HepG2 (cell line): ENCODE data around the gene LRRFIP2. TPM values are rescaled to one million over a fixed set of nuclear protein-coding genes. Genes with fewer than 3 reads are reported as not detected.

Experiments
- ATAC-seq: fragments of 200-7000 bp; cut with Tn5 transposase; 3 replicates; pipeline ENCODE4 v1.9.1; 2020; ENCODE audit warnings: mild to moderate bottlenecking, moderate library complexity
- BruUV-seq: library from RNA; stranded (reverse); fragments of 400-500 nt; replicated peaks from 2 replicates; lab custom pipeline; 2021; lab: Mats Ljungman, UMichigan
- CTCF ChIA-PET: fragments of 300-600 bp; formaldehyde crosslinking; extraction: SDS; loops from one replicate; lab custom pipeline; 2021; ENCODE audit warnings: low total read pairs, inconsistent platforms, low intra/inter-chr PET ratio; lab: Yijun Ruan, JAX
- POLR2A ChIA-PET: fragments of 350-600 bp; sonication (Branson Sonifier 250); formaldehyde crosslinking; loops from one replicate; lab custom pipeline; 2020; ENCODE audit warnings: antibody characterized with exemption, inconsistent platforms; lab: Yijun Ruan, JAX
- DNase-seq: peaks from one replicate; pipeline ENCODE4 v3.0.0-alpha.2; 2015; ENCODE audit warnings: low spot score
- FAIRE-seq: peaks from 3 replicates; lab custom pipeline; 2011; peaks lifted over from hg19 to GRCh38; lab: Jason Lieb, UNC
- H2AFZ ChIP-seq: one replicate; pipeline ENCODE4 v1.6.1; 2011; ENCODE audit warnings: low read length, inconsistent platforms
- H3K27ac ChIP-seq: fragments of 300-600 bp; 3 replicates; pipeline ENCODE4 v1.8.0; 2011; ENCODE audit warnings: mixed run types, mild to moderate bottlenecking, mixed read lengths, low read length, inconsistent platforms; ENCODE audit not compliant: insufficient read depth; ENCODE audit errors: extremely low read length
- H3K27me3 ChIP-seq, 2 experiments: fragments of 200-600 bp in 1 of 2; 2 replicates in 1 of 2; 3 replicates in 1 of 2; pipeline versions ENCODE4 v1.6.0 to v1.8.0; 2011; ENCODE audit warnings: low read length in 2 of 2, mild to moderate bottlenecking in 2 of 2, moderate library complexity in 2 of 2, inconsistent platforms in 1 of 2; ENCODE audit not compliant: insufficient read depth in 2 of 2, control insufficient read depth in 1 of 2
- H3K36me3 ChIP-seq, 2 experiments: fragments of 200-600 bp in 1 of 2; replicated peaks in 1 of 2; 2 replicates in 1 of 2; 3 replicates in 1 of 2; pipeline versions ENCODE4 v1.5.1 to v1.8.0; 2011; ENCODE audit warnings: low read length in 2 of 2, inconsistent platforms in 1 of 2; ENCODE audit not compliant: insufficient read depth in 2 of 2, control insufficient read depth in 1 of 2
- H3K4me1 ChIP-seq: 2 replicates; pipeline ENCODE4 v1.5.1; 2012; ENCODE audit warnings: low read length, inconsistent platforms; ENCODE audit not compliant: insufficient read depth
- H3K4me2 ChIP-seq: 2 replicates; pipeline ENCODE4 v1.6.0; 2011; ENCODE audit warnings: low read depth, low read length, inconsistent platforms
- H3K4me3 ChIP-seq, 3 experiments: fragments of 200-600 bp in 1 of 3; sonication (generic), shearing (Covaris generic) in 1 of 3; replicated peaks in 1 of 3; 2 replicates each; pipeline ENCODE4 v1.5.1; 2011 to 2016; ENCODE audit warnings: low read length in 3 of 3, inconsistent platforms in 2 of 3, low read depth in 2 of 3, mild to moderate bottlenecking in 2 of 3, control low read depth in 1 of 3, mixed read lengths in 1 of 3; ENCODE audit not compliant: insufficient read depth in 1 of 3
- H3K79me2 ChIP-seq: one replicate; pipeline ENCODE4 v1.6.1; 2011; ENCODE audit warnings: low read length, inconsistent platforms; ENCODE audit not compliant: insufficient read depth
- H3K9ac ChIP-seq: 2 replicates; pipeline ENCODE4 v1.6.0; 2011; ENCODE audit warnings: mild to moderate bottlenecking, low read depth, low read length, inconsistent platforms; ENCODE audit not compliant: insufficient read depth
- H3K9me3 ChIP-seq: 2 replicates; pipeline ENCODE4 v1.5.1; 2012; ENCODE audit warnings: mild to moderate bottlenecking, low read length
- H4K20me1 ChIP-seq: 2 replicates; pipeline ENCODE4 v1.6.0; 2011; ENCODE audit warnings: inconsistent platforms, mild to moderate bottlenecking, low read length, moderate library complexity; ENCODE audit not compliant: insufficient read depth
- ATF7-NPFF ChIP-seq: sonication (generic); formaldehyde crosslinking; IDR thresholded peaks from 2 replicates; pipeline ENCODE4 v1.8.1; 2023; ENCODE audit warnings: mild to moderate bottlenecking, low read depth, missing genetic modification reagents, moderate library complexity
- MYNN ChIP-seq: sonication (generic); formaldehyde crosslinking; IDR thresholded peaks from 2 replicates; pipeline ENCODE4 v1.4.0; 2020; ENCODE audit warnings: mild to moderate bottlenecking, low read depth, missing genetic modification reagents
- NONO ChIP-seq, 2 experiments: fragments of 450-650 bp in 1 of 2; sonication (generic) in 1 of 2; formaldehyde crosslinking in 1 of 2; IDR thresholded peaks in 1 of 2; conservative IDR thresholded peaks in 1 of 2; 2 replicates each; pipeline versions ENCODE4 v1.6.1 to v1.8.0; 2017 to 2022; ENCODE audit warnings: mild to moderate bottlenecking in 1 of 2, missing genetic modification reagents in 1 of 2, moderate library complexity in 1 of 2
- RFX1 ChIP-seq: fragments of 450-650 bp; IDR thresholded peaks from 2 replicates; pipeline ENCODE4 v1.6.1; 2017
- RXRB ChIP-seq: IDR thresholded peaks from 2 replicates; pipeline ENCODE4 v1.6.1; 2016; ENCODE audit warnings: borderline replicate concordance, missing genetic modification reagents, missing compliant biosample characterization
- whole genome bisulfite sequencing: methylation state at CpG from one replicate; pipeline ENCODE4 v1.1.6; 2017; ENCODE audit warnings: low lambda C conversion rate; 5-methylcytosine and 5-hydroxymethylcytosine counted together
- in situ Hi-C: cut with HindIII; loops from 2 replicates; pipeline ENCODE4 v1.10.0; 2017; ENCODE audit warnings: low pct_unique_long_range_greater_than_20kb; ENCODE audit not compliant: extremely low pct_ligation_motif_present
- intact Hi-C: fragments of 100-400 bp; cut with micrococcal nuclease; formaldehyde crosslinking; loops from one replicate; pipeline ENCODE4 v1.10.0; 2022; ENCODE audit not compliant: unreplicated experiment
- polyA plus RNA-seq, 8 experiments: library from polyadenylated mRNA; depleted of rRNA in 3 of 8; stranded (reverse) in 7 of 8; unstranded in 1 of 8; fragments of >200 nt; fragmentation: Illumina TruSeq in 4 of 8; extraction: Trizol in 4 of 8; gene quantifications; 2 replicates each; pipeline versions ENCODE4 v1.2.1 to v1.2.3, GENCODE V29; 2011 to 2016; ENCODE audit warnings: low read depth in 4 of 8, missing spikeins in 1 of 8, mixed read lengths in 1 of 8; ENCODE audit not compliant: insufficient read depth in 1 of 8
- total RNA-seq, 5 experiments: library from RNA; depleted of rRNA; stranded (reverse); fragments of >200 nt; fragmentation: Illumina TruSeq; extraction: Trizol; gene quantifications; 2 replicates each; pipeline ENCODE4 v1.2.3, GENCODE V29; 2016; ENCODE audit warnings: low read depth in 1 of 5
- TF ChIP-seq, protein P1 (sequence below): sonication (generic); formaldehyde crosslinking; IDR thresholded peaks from 2 replicates; pipeline ENCODE4 v1.4.0; 2020; ENCODE audit warnings: missing genetic modification reagents
- TF ChIP-seq, protein P2 (sequence below): sonication (generic); formaldehyde crosslinking; IDR thresholded peaks from 2 replicates; pipeline ENCODE4 v1.4.0; 2020; ENCODE audit warnings: missing genetic modification reagents
- TF ChIP-seq, protein P3 (sequence below): IDR thresholded peaks from 2 replicates; pipeline ENCODE4 v1.6.1; 2016; ENCODE audit warnings: missing compliant biosample characterization, missing genetic modification reagents, borderline replicate concordance
- TF ChIP-seq, protein P4 (sequence below): sonication (generic); formaldehyde crosslinking; IDR thresholded peaks from 2 replicates; pipeline ENCODE4 v1.4.0; 2020; ENCODE audit warnings: missing genetic modification reagents, borderline replicate concordance

LRRFIP2 gene
- total and polyA plus RNA-seq, 2 of the 13 experiments (the other 11 are each of a cell fraction or from before 2014, with no cell fraction given) = 13.5 to 32.2 TPM

DNA sequence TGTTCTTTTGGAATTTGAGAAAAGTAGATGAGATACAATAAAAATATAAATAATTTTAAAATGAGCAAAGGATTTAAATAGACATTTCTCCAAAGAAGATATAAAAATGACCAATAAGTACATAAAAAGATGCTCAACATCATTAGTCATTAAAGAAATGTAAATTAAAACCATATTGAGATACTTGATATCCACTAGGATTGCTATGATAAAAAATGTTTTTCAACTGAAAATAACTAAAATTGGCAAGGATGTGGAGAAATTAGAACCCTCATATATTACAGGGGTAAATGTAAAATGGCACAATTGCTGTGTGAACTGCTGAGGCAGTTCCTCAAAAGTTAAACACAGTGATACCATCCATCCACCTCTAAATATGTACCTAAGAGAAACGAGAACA, 38.8 kb downstream of the LRRFIP2 start:
- Histone ChIP-seq H3K4me3 (no peak overlapping the region), H3K4me1 (peaks cover 24% of the 10 kb centered on the region), H3K9me3 (no peaks in the 10 kb centered on the region), H3K36me3 (no peaks in the 10 kb centered on the region), H3K79me2 (peaks cover 9% of the 10 kb centered on the region), H3K27me3 (no peaks in the 10 kb centered on the region), H3K9ac (no peak overlapping the region), H4K20me1 (no peaks in the 10 kb centered on the region), H3K4me2 (no peak overlapping the region), H2AFZ (no peak overlapping the region), H3K27ac (no peak overlapping the region)
- FAIRE-seq = no peak
- ATAC-seq = no peak
- ChIA-PET CTCF (no interaction called here), POLR2A (no interaction called here)
- in situ Hi-C loops = no loop called here
- 96% methylated on average over 1 of the region's 1 CpG for WGBS
- intact Hi-C loops = no loop called here
- DNase-seq = no peak
- no TSS peak for BruUV-seq
- TF ChIP-seq MYNN (no peak), RXRB (CRISPR knock-in tag) (no peak), RFX1 (no peak), NONO (IDR thresholded peaks at IDR 0.05) (no peak), NONO (CRISPR knock-in tag; conservative IDR thresholded peaks at IDR 0.05) (no peak), ATF7-NPFF (CRISPR knock-in tag) (no peak)
- TF ChIP-seq, protein P1, sequence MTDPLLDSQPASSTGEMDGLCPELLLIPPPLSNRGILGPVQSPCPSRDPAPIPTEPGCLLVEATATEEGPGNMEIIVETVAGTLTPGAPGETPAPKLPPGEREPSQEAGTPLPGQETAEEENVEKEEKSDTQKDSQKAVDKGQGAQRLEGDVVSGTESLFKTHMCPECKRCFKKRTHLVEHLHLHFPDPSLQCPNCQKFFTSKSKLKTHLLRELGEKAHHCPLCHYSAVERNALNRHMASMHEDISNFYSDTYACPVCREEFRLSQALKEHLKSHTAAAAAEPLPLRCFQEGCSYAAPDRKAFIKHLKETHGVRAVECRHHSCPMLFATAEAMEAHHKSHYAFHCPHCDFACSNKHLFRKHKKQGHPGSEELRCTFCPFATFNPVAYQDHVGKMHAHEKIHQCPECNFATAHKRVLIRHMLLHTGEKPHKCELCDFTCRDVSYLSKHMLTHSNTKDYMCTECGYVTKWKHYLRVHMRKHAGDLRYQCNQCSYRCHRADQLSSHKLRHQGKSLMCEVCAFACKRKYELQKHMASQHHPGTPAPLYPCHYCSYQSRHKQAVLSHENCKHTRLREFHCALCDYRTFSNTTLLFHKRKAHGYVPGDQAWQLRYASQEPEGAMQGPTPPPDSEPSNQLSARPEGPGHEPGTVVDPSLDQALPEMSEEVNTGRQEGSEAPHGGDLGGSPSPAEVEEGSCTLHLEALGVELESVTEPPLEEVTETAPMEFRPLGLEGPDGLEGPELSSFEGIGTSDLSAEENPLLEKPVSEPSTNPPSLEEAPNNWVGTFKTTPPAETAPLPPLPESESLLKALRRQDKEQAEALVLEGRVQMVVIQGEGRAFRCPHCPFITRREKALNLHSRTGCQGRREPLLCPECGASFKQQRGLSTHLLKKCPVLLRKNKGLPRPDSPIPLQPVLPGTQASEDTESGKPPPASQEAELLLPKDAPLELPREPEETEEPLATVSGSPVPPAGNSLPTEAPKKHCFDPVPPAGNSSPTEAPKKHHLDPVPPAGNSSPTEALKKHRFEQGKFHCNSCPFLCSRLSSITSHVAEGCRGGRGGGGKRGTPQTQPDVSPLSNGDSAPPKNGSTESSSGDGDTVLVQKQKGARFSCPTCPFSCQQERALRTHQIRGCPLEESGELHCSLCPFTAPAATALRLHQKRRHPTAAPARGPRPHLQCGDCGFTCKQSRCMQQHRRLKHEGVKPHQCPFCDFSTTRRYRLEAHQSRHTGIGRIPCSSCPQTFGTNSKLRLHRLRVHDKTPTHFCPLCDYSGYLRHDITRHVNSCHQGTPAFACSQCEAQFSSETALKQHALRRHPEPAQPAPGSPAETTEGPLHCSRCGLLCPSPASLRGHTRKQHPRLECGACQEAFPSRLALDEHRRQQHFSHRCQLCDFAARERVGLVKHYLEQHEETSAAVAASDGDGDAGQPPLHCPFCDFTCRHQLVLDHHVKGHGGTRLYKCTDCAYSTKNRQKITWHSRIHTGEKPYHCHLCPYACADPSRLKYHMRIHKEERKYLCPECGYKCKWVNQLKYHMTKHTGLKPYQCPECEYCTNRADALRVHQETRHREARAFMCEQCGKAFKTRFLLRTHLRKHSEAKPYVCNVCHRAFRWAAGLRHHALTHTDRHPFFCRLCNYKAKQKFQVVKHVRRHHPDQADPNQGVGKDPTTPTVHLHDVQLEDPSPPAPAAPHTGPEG (CRISPR knock-in tag) = no peak
- TF ChIP-seq, protein P2, sequence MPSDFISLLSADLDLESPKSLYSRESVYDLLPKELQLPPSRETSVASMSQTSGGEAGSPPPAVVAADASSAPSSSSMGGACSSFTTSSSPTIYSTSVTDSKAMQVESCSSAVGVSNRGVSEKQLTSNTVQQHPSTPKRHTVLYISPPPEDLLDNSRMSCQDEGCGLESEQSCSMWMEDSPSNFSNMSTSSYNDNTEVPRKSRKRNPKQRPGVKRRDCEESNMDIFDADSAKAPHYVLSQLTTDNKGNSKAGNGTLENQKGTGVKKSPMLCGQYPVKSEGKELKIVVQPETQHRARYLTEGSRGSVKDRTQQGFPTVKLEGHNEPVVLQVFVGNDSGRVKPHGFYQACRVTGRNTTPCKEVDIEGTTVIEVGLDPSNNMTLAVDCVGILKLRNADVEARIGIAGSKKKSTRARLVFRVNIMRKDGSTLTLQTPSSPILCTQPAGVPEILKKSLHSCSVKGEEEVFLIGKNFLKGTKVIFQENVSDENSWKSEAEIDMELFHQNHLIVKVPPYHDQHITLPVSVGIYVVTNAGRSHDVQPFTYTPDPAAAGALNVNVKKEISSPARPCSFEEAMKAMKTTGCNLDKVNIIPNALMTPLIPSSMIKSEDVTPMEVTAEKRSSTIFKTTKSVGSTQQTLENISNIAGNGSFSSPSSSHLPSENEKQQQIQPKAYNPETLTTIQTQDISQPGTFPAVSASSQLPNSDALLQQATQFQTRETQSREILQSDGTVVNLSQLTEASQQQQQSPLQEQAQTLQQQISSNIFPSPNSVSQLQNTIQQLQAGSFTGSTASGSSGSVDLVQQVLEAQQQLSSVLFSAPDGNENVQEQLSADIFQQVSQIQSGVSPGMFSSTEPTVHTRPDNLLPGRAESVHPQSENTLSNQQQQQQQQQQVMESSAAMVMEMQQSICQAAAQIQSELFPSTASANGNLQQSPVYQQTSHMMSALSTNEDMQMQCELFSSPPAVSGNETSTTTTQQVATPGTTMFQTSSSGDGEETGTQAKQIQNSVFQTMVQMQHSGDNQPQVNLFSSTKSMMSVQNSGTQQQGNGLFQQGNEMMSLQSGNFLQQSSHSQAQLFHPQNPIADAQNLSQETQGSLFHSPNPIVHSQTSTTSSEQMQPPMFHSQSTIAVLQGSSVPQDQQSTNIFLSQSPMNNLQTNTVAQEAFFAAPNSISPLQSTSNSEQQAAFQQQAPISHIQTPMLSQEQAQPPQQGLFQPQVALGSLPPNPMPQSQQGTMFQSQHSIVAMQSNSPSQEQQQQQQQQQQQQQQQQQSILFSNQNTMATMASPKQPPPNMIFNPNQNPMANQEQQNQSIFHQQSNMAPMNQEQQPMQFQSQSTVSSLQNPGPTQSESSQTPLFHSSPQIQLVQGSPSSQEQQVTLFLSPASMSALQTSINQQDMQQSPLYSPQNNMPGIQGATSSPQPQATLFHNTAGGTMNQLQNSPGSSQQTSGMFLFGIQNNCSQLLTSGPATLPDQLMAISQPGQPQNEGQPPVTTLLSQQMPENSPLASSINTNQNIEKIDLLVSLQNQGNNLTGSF (CRISPR knock-in tag) = no peak
- TF ChIP-seq, protein P3, sequence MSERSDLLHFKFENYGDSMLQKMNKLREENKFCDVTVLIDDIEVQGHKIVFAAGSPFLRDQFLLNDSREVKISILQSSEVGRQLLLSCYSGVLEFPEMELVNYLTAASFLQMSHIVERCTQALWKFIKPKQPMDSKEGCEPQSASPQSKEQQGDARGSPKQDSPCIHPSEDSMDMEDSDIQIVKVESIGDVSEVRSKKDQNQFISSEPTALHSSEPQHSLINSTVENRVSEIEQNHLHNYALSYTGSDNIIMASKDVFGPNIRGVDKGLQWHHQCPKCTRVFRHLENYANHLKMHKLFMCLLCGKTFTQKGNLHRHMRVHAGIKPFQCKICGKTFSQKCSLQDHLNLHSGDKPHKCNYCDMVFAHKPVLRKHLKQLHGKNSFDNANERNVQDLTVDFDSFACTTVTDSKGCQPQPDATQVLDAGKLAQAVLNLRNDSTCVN (CRISPR knock-in tag) = no peak
- TF ChIP-seq, protein P4, sequence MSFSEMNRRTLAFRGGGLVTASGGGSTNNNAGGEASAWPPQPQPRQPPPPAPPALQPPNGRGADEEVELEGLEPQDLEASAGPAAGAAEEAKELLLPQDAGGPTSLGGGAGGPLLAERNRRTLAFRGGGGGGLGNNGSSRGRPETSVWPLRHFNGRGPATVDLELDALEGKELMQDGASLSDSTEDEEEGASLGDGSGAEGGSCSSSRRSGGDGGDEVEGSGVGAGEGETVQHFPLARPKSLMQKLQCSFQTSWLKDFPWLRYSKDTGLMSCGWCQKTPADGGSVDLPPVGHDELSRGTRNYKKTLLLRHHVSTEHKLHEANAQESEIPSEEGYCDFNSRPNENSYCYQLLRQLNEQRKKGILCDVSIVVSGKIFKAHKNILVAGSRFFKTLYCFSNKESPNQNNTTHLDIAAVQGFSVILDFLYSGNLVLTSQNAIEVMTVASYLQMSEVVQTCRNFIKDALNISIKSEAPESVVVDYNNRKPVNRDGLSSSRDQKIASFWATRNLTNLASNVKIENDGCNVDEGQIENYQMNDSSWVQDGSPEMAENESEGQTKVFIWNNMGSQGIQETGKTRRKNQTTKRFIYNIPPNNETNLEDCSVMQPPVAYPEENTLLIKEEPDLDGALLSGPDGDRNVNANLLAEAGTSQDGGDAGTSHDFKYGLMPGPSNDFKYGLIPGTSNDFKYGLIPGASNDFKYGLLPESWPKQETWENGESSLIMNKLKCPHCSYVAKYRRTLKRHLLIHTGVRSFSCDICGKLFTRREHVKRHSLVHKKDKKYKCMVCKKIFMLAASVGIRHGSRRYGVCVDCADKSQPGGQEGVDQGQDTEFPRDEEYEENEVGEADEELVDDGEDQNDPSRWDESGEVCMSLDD (CRISPR knock-in tag) = no peak
